ENCODE measurements around the gene ERG. TPM values are rescaled to one million over a fixed set of nuclear protein-coding genes. Genes with fewer than 3 reads are reported as not detected.

The ERG gene
- polyA plus RNA-seq, 3 donors from 2014 or later, result not detected

DNA sequence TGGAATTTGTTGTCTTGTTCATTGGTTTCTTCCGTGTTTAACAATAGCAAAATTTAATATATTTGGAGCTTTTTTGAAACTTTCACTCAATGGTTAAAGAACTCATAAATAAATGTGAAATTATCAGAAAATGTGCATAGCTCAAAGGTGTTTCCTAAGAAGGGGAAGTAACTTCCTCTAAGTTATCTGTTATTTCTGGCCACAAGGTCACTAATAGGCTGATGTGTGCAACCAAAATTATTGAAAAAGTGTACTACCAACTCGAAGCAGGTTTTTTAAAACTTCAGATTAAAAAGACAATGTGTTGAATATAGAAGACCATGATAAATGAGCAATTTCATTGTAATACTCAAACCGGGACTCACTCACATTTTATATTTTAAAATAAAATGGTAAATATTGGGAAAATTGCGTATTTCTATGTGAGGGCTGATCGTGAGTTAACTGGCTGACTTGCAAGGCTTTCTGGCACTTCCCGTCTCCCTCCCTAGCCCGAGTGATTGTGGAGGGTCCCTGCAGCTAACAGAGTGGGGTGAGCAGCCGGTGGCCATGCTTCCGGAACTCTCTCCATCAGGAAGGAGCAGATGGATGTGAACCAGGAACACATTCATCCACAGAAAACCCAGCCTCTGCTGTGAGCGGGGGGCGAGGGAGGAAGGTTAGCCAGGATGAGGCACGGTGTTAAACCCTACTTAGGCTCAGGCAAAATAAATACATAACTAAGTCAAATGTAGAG, 96.9 kb downstream of the ERG start:
- Mint-ChIP-seq H3K4me3 (no peak overlapping the region), H3K27ac (no peak overlapping the region), H3K9me3 (peaks cover 0 to 2% (median 0%) of the 10 kb centered on the region in 6 donors), H3K27me3 (ENCODE audit: low read depth in 3 of 3) (peaks cover 0 to 4% (median 2%) of the 10 kb centered on the region in 3 donors), H3K36me3 (no peaks in the 10 kb centered on the region), H3K4me1 (no peaks in the 10 kb centered on the region)
- no peak for DNase-seq

- peaks cover 0 to 2% (median 0%) of the 10 kb centered on the region in 6 donors for H3K9me3 Mint-ChIP-seq
- no peaks in the 10 kb centered on the region for H3K4me1 Mint-ChIP-seq
- no peak for DNase-seq
- no peaks in the 10 kb centered on the region for H3K36me3 Mint-ChIP-seq
- H3K27ac Mint-ChIP-seq, result no peak overlapping the region
- no peak overlapping the region for H3K4me3 Mint-ChIP-seq
- peaks cover 0 to 4% (median 2%) of the 10 kb centered on the region in 3 donors for H3K27me3 Mint-ChIP-seq (ENCODE audit: low read depth in 3 of 3)
These were observed 97.9 kb downstream of the ERG start for GRCh38 chr21:38400195-38400919.

- Mint-ChIP-seq H3K4me1 (no peaks in the 10 kb centered on the region), H3K27ac (no peak overlapping the region), H3K36me3 (no peaks in the 10 kb centered on the region), H3K4me3 (no peak overlapping the region), H3K27me3 (ENCODE audit: low read depth in 3 of 3) (peaks cover 2 to 5% (median 3%) of the 10 kb centered on the region in 3 donors), H3K9me3 (peaks cover 0 to under 1% (median 0%) of the 10 kb centered on the region in 6 donors)
- DNase-seq, result no peak
These were observed 99.2 kb downstream of the ERG start for GRCh38 chr21:38399103-38399502.

DNA sequence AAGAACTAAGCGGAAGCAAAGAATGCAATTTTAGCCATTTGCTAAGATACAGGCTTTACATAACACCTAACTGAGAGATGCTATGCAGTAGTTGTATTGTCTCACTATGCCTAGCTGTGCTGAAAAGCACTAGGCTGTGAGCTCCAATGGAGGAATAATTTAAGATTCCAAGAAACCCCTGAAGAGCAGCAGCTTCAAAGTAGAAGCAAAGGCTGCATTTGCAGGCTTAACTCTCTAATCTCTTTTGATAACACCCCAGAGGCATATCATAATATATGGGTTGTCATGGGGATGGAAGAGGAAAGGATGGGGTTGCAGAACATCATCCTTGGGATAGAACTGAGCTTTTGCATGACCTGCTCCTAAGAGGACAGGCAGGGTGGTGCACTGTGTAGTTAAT, 102.0 kb downstream of the ERG start:
- H3K36me3 Mint-ChIP-seq, result no peaks in the 10 kb centered on the region
- DNase-seq, result no peak
- H3K9me3 Mint-ChIP-seq, result no peaks in the 10 kb centered on the region

GRCh38 chr21:38395581-38395980, 102.7 kb downstream of the ERG start:
- Mint-ChIP-seq H3K27ac (no peak overlapping the region), H3K27me3 (ENCODE audit: low read depth in 3 of 3) (peaks cover 2 to 11% (median 5%) of the 10 kb centered on the region in 3 donors), H3K9me3 (no peaks in the 10 kb centered on the region), H3K4me1 (no peaks in the 10 kb centered on the region), H3K36me3 (no peaks in the 10 kb centered on the region), H3K4me3 (no peak overlapping the region)
- DNase-seq, result no peak

More for the DNA sequence above, 102.0 kb downstream of the ERG start:
- no peak overlapping the region for H3K4me3 Mint-ChIP-seq
- H3K27me3 Mint-ChIP-seq (ENCODE audit: low read depth in 3 of 3), result peaks cover 2 to 11% (median 5%) of the 10 kb centered on the region in 3 donors
- H3K4me1 Mint-ChIP-seq, result no peaks in the 10 kb centered on the region
- no peak overlapping the region for H3K27ac Mint-ChIP-seq

DNA sequence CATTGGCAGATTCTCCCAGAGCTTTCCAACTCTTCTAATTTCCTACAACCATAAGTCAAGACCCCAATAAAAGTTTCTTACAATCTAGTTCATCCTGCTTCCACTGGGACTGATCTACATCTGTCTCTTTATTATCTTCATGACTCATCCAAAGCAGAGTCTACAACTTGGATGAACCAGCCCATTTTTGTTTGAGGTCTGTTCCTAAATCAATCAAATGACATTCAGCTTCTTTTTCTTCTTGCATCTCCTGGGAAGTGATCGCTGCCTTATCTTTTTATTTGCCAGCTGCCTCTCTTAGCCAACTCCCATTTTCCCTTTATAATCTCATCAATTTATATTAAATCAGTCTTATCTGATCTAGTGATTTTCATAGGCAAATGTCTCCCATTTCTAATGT, 105.6 kb downstream of the ERG start:
- H3K4me1 Mint-ChIP-seq, result no peaks in the 10 kb centered on the region
- H3K9me3 Mint-ChIP-seq, result no peaks in the 10 kb centered on the region
- no peak for DNase-seq
- H3K4me3 Mint-ChIP-seq, result no peak overlapping the region
- no peak overlapping the region for H3K27ac Mint-ChIP-seq
- no peaks in the 10 kb centered on the region for H3K36me3 Mint-ChIP-seq
- H3K27me3 Mint-ChIP-seq (ENCODE audit: low read depth in 3 of 3), result peaks cover 0 to 17% (median 5%) of the 10 kb centered on the region in 3 donors

GRCh38 chr21:38389896-38390295, 108.4 kb downstream of the ERG start:
- Mint-ChIP-seq H3K27me3 (ENCODE audit: low read depth in 3 of 3) (peaks cover 2 to 15% (median 5%) of the 10 kb centered on the region in 3 donors), H3K36me3 (no peaks in the 10 kb centered on the region), H3K27ac (no peak overlapping the region), H3K4me1 (no peaks in the 10 kb centered on the region), H3K9me3 (no peaks in the 10 kb centered on the region), H3K4me3 (no peak overlapping the region)
- no peak for DNase-seq

DNA sequence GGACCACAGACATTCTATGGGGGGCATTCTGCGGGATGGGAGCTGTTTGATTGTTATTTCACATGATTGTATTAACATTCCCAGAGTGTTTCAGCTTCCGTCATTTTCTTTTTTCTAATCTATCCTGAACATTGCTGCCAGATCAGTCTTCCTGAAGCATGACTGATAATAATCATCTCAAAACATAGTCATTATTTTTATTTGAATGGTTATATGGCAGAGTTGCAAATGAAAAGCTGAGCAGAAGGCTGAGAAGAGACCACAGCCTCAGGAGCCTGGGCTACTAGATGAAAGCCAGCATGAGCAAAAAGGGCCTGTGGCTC, 109.0 kb downstream of the ERG start:
- Mint-ChIP-seq H3K9me3 (no peaks in the 10 kb centered on the region), H3K4me3 (no peak overlapping the region), H3K27ac (no peak overlapping the region), H3K27me3 (ENCODE audit: low read depth in 3 of 3) (peaks cover 2 to 15% (median 2%) of the 10 kb centered on the region in 3 donors), H3K4me1 (no peaks in the 10 kb centered on the region), H3K36me3 (no peaks in the 10 kb centered on the region)
- DNase-seq, result no peak

GRCh38 chr21:38388647-38389353, 109.5 kb downstream of the ERG start:
- Mint-ChIP-seq H3K4me1 (no peaks in the 10 kb centered on the region), H3K27me3 (ENCODE audit: low read depth in 3 of 3) (peaks cover 2 to 12% (median 2%) of the 10 kb centered on the region in 3 donors), H3K27ac (no peak overlapping the region), H3K4me3 (no peak overlapping the region), H3K36me3 (no peaks in the 10 kb centered on the region), H3K9me3 (no peaks in the 10 kb centered on the region)
- DNase-seq, result no peak

GRCh38 chr21:38388203-38388602, 110.1 kb downstream of the ERG start:
- Mint-ChIP-seq H3K4me1 (no peaks in the 10 kb centered on the region), H3K27me3 (ENCODE audit: low read depth in 3 of 3) (peaks cover 2 to 9% (median 3%) of the 10 kb centered on the region in 3 donors), H3K27ac (no peak overlapping the region), H3K4me3 (no peak overlapping the region), H3K9me3 (no peaks in the 10 kb centered on the region), H3K36me3 (no peaks in the 10 kb centered on the region)
- DNase-seq, result no peak

- Mint-ChIP-seq H3K4me3 (no peak overlapping the region), H3K36me3 (no peaks in the 10 kb centered on the region), H3K9me3 (no peaks in the 10 kb centered on the region), H3K4me1 (no peaks in the 10 kb centered on the region), H3K27ac (no peak overlapping the region), H3K27me3 (ENCODE audit: low read depth in 3 of 3) (peaks cover 2 to 6% (median 6%) of the 10 kb centered on the region in 3 donors)
- no peak for DNase-seq
These were observed 111.3 kb downstream of the ERG start for GRCh38 chr21:38386967-38387366.

- H3K4me1 Mint-ChIP-seq, result no peaks in the 10 kb centered on the region
- no peak overlapping the region for H3K27ac Mint-ChIP-seq
- no peaks in the 10 kb centered on the region for H3K9me3 Mint-ChIP-seq
- no peaks in the 10 kb centered on the region for H3K36me3 Mint-ChIP-seq
- no peak overlapping the region for H3K4me3 Mint-ChIP-seq
- no peak for DNase-seq
- peaks cover 2 to 8% (median 6%) of the 10 kb centered on the region in 3 donors for H3K27me3 Mint-ChIP-seq (ENCODE audit: low read depth in 3 of 3)
These were observed 112.7 kb downstream of the ERG start for GRCh38 chr21:38385427-38386175.

DNA sequence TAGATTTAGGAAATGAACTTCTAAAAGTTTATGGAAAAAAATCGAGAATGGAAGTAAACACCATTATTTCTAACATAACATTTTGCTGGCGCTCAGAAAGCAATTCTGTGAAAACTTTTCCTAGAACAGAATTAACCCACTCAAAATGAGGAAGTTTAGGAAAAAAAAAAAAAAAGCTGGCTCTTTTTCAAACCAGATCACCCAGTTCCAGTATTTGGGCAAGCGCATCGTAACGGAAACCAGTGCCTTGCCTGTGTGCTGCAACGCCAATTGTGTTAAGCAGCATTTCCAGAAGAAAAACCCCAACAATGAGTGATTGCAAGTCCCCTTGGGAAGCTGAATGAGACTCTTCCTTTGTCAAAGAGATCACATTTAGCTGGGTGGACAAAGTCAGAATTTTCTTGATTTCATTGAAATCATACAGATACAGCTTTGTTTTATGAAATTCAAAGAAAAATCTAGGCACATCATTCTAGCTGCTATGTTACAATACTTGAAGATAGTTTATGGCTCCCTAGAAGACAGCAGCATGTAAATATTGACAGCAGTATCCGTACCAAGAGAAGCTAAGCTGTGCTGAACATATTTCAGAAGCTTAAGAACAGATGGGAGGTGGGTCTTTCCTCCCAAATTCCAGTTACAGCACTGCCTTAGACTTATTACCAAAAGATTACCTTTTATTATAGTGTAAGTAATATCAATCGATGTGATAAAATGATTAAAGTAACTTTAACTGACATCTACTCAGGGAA, 113.4 kb downstream of the ERG start:
- Mint-ChIP-seq H3K4me3 (no peak overlapping the region), H3K27ac (no peak overlapping the region), H3K9me3 (no peaks in the 10 kb centered on the region), H3K4me1 (no peaks in the 10 kb centered on the region), H3K27me3 (ENCODE audit: low read depth in 3 of 3) (peaks cover 2 to 6% (median 4%) of the 10 kb centered on the region in 3 donors), H3K36me3 (no peaks in the 10 kb centered on the region)
- no peak for DNase-seq

Data from immature natural killer cell (primary cell).